H1 (cell line): ENCODE data around the gene PPIB. TPM values are rescaled to one million over a fixed set of nuclear protein-coding genes. Genes with fewer than 3 reads are reported as not detected.

ENCODE experiments used
- CTCF ChIA-PET: fragments of 300-600 bp; sonication (Branson Sonifier 250); formaldehyde crosslinking; loops from one replicate; lab custom pipeline; 2021; ENCODE audit not compliant: partially characterized antibody; lab: Charles Lee
- POLR2A ChIA-PET: fragments of 300-600 bp; sonication (Branson Sonifier 250); formaldehyde crosslinking; loops from one replicate; lab custom pipeline; 2021; ENCODE audit warnings: inconsistent platforms; ENCODE audit not compliant: partially characterized antibody; lab: Charles Lee
- DNase-seq, 2 experiments: peaks; one replicate each; pipeline versions ENCODE4 v3.0.0 to v3.0.0-alpha.2; 2010 to 2022; ENCODE audit warnings: low spot score in 2 of 2, low read depth in 1 of 2, mixed read lengths in 1 of 2
- FAIRE-seq: peaks from 2 replicates; lab custom pipeline; 2011; peaks lifted over from hg19 to GRCh38; lab: Jason Lieb, UNC
- H2AFZ ChIP-seq: 2 replicates; pipeline ENCODE4 v1.8.1; 2012; ENCODE audit warnings: low read length, inconsistent platforms
- H2AK5ac ChIP-seq: 2 replicates; pipeline ENCODE4 v1.6.1; 2013; ENCODE audit warnings: low read depth, low read length
- H2BK120ac ChIP-seq: replicated peaks from 2 replicates; pipeline ENCODE3; 2013; ENCODE audit warnings: low read depth, low read length, inconsistent platforms
- H2BK12ac ChIP-seq: 2 replicates; pipeline ENCODE4 v1.6.1; 2013; ENCODE audit warnings: low read depth, low read length
- H2BK15ac ChIP-seq: 2 replicates; pipeline ENCODE4 v1.6.1; 2013; ENCODE audit warnings: low read length
- H2BK20ac ChIP-seq: 2 replicates; pipeline ENCODE4 v1.6.1; 2013; ENCODE audit warnings: low read length
- H2BK5ac ChIP-seq: 2 replicates; pipeline ENCODE4 v1.6.1; 2013; ENCODE audit warnings: low read depth, low read length
- H3K14ac ChIP-seq: 2 replicates; pipeline ENCODE4 v1.6.1; 2013; ENCODE audit warnings: inconsistent platforms; ENCODE audit not compliant: insufficient read length
- H3K18ac ChIP-seq: 2 replicates; pipeline ENCODE4 v1.6.1; 2013; ENCODE audit warnings: low read length; ENCODE audit errors: extremely low read depth
- H3K23ac ChIP-seq: 2 replicates; pipeline ENCODE4 v1.6.1; 2013; ENCODE audit warnings: inconsistent platforms; ENCODE audit not compliant: insufficient read length
- H3K23me2 ChIP-seq: 2 replicates; pipeline ENCODE4 v1.6.1; 2013; ENCODE audit warnings: low read depth, low read length
- H3K27ac ChIP-seq: 2 replicates; pipeline ENCODE4 v1.6.1; 2011; ENCODE audit warnings: low read depth, low read length, inconsistent platforms
- H3K27me3 ChIP-seq, 4 experiments: replicated peaks in 1 of 4; 1 replicate in 1 of 4; 2 replicates in 3 of 4; pipeline versions ENCODE4 v1.6.1 to v1.8.1; 2011 to 2013; ENCODE audit warnings: low read length in 3 of 4, mild to moderate bottlenecking in 3 of 4, inconsistent platforms in 2 of 4, mixed read lengths in 2 of 4, moderate library complexity in 1 of 4; ENCODE audit not compliant: control insufficient read depth in 3 of 4, insufficient read depth in 3 of 4; ENCODE audit errors: extremely low read depth in 1 of 4
- H3K36me3 ChIP-seq, 4 experiments: 2 replicates each; pipeline versions ENCODE4 v1.6.1 to v1.8.1; 2011 to 2013; ENCODE audit warnings: mild to moderate bottlenecking in 4 of 4, low read length in 3 of 4, moderate library complexity in 2 of 4, control low read depth in 1 of 4, inconsistent platforms in 1 of 4; ENCODE audit not compliant: insufficient read depth in 4 of 4, control insufficient read depth in 2 of 4
- H3K4ac ChIP-seq: replicated peaks from 2 replicates; pipeline ENCODE3; 2013; ENCODE audit warnings: low read length, low read depth, mixed read lengths, inconsistent platforms; ENCODE audit not compliant: insufficient read length
- H3K4me1 ChIP-seq, 4 experiments: replicated peaks in 1 of 4; 1 replicate in 1 of 4; 2 replicates in 3 of 4; pipeline versions ENCODE4 v1.6.1 to v1.8.1; 2011 to 2013; ENCODE audit warnings: low read length in 3 of 4, inconsistent platforms in 2 of 4, mixed read lengths in 1 of 4; ENCODE audit not compliant: insufficient read depth in 4 of 4, control insufficient read depth in 3 of 4
- H3K4me2 ChIP-seq, 2 experiments: 2 replicates each; pipeline versions ENCODE4 v1.6.1 to v1.8.1; 2011 to 2013; ENCODE audit warnings: low read depth in 2 of 2, low read length in 2 of 2, control low read depth in 1 of 2, inconsistent platforms in 1 of 2, mild to moderate bottlenecking in 1 of 2; ENCODE audit not compliant: insufficient read depth in 1 of 2
- H3K4me3 ChIP-seq, 4 experiments: fragments of 200-600, 300-600 bp in 1 of 4; sonication (generic), shearing (Covaris generic), sonication (Bioruptor Twin) in 1 of 4; 2 replicates each; pipeline versions ENCODE4 v1.5.1 to v1.8.1; 2011 to 2016; ENCODE audit warnings: low read length in 4 of 4, low read depth in 3 of 4, control low read depth in 2 of 4, inconsistent platforms in 2 of 4, mild to moderate bottlenecking in 2 of 4, mixed read lengths in 1 of 4, moderate library complexity in 1 of 4; ENCODE audit not compliant: insufficient read depth in 2 of 4; ENCODE audit errors: extremely low read depth in 1 of 4
- H3K56ac ChIP-seq: replicated peaks from 2 replicates; pipeline ENCODE3; 2013; ENCODE audit warnings: low read depth, mild to moderate bottlenecking, mixed read lengths, low read length, inconsistent platforms; ENCODE audit not compliant: insufficient read length
- H3K79me1 ChIP-seq: 2 replicates; pipeline ENCODE4 v1.6.1; 2013; ENCODE audit warnings: low read depth, low read length, control low read depth
- H3K79me2 ChIP-seq, 2 experiments: 2 replicates each; pipeline versions ENCODE4 v1.6.1 to v1.8.1; 2012 to 2013; ENCODE audit warnings: low read length in 2 of 2, mild to moderate bottlenecking in 2 of 2, inconsistent platforms in 1 of 2; ENCODE audit not compliant: insufficient read depth in 2 of 2, control insufficient read depth in 1 of 2
- H3K9ac ChIP-seq, 4 experiments: replicated peaks in 1 of 4; 1 replicate in 1 of 4; 2 replicates in 3 of 4; pipeline versions ENCODE4 v1.6.1 to v1.8.1; 2011 to 2013; ENCODE audit warnings: low read depth in 3 of 4, low read length in 3 of 4, control low read depth in 2 of 4, mild to moderate bottlenecking in 2 of 4, moderate library complexity in 2 of 4, inconsistent platforms in 1 of 4; ENCODE audit errors: extremely low read depth in 1 of 4
- H3K9me3 ChIP-seq, 2 experiments: 2 replicates each; pipeline versions ENCODE4 v1.6.1 to v1.8.1; 2012 to 2013; ENCODE audit warnings: mild to moderate bottlenecking in 2 of 2, moderate library complexity in 2 of 2, control low read depth in 1 of 2, inconsistent platforms in 1 of 2, low read depth in 1 of 2, low read length in 1 of 2, mixed read lengths in 1 of 2; ENCODE audit not compliant: insufficient read depth in 2 of 2
- H4K20me1 ChIP-seq, 2 experiments: replicated peaks in 1 of 2; 2 replicates each; pipeline versions ENCODE3 to v1.8.1; 2011 to 2013; ENCODE audit warnings: inconsistent platforms in 2 of 2, low read length in 2 of 2, mild to moderate bottlenecking in 1 of 2; ENCODE audit not compliant: insufficient read depth in 2 of 2, control insufficient read depth in 1 of 2
- H4K5ac ChIP-seq: 2 replicates; pipeline ENCODE4 v1.6.1; 2013; ENCODE audit warnings: low read length, low read depth, mixed read lengths, inconsistent platforms; ENCODE audit not compliant: insufficient read length
- H4K8ac ChIP-seq: 2 replicates; pipeline ENCODE4 v1.8.0; 2013; ENCODE audit warnings: mild to moderate bottlenecking, moderate library complexity, low read length, inconsistent platforms; ENCODE audit not compliant: insufficient read depth; ENCODE audit errors: extremely low read depth
- H4K91ac ChIP-seq: replicated peaks from 2 replicates; pipeline ENCODE3; 2013; ENCODE audit warnings: low read length, mixed read lengths, inconsistent platforms; ENCODE audit not compliant: insufficient read length
- BRCA1 ChIP-seq: IDR thresholded peaks from 2 replicates; pipeline ENCODE4 v1.6.1; 2012; ENCODE audit warnings: low read depth, low read length, improper control_type of control experiment
- CTCF ChIP-seq, 3 experiments: IDR thresholded peaks; 1 replicate in 2 of 3; 2 replicates in 1 of 3; pipeline versions ENCODE4 v1.5.1 to v1.6.1; 2011; ENCODE audit warnings: low read length in 3 of 3, mild to moderate bottlenecking in 3 of 3, inconsistent platforms in 2 of 3, low read depth in 1 of 3, moderate library complexity in 1 of 3; ENCODE audit not compliant: insufficient read depth in 1 of 3; ENCODE audit errors: control extremely low read depth in 1 of 3
- EP300 ChIP-seq, 2 experiments: IDR thresholded peaks; 1 replicate in 1 of 2; 2 replicates in 1 of 2; pipeline ENCODE4 v1.6.1; 2011 to 2012; ENCODE audit warnings: low read depth in 2 of 2, low read length in 2 of 2, mild to moderate bottlenecking in 2 of 2, borderline replicate concordance in 1 of 2, inconsistent platforms in 1 of 2, moderate library complexity in 1 of 2
- GTF2F1 ChIP-seq: IDR thresholded peaks from 2 replicates; pipeline ENCODE4 v1.6.1; 2012; ENCODE audit warnings: low read depth, low read length, improper control_type of control experiment, borderline replicate concordance
- HDAC6 ChIP-seq: IDR thresholded peaks from one replicate; pipeline ENCODE4 v1.7.1; 2012; ENCODE audit warnings: low read depth, mild to moderate bottlenecking, inconsistent platforms, low read length, moderate library complexity
- MAFK ChIP-seq: IDR thresholded peaks from 2 replicates; pipeline ENCODE4 v1.6.1; 2012; ENCODE audit warnings: low read depth, mild to moderate bottlenecking, improper control_type of control experiment, low read length
- NANOG ChIP-seq: IDR thresholded peaks from 2 replicates; pipeline ENCODE4 v1.6.1; 2011; ENCODE audit warnings: low read length, low read depth, mild to moderate bottlenecking, inconsistent platforms; ENCODE audit not compliant: insufficient read depth, poor library complexity, severe bottlenecking
- RNF2 ChIP-seq: fragments of 200-900, 300-1000 bp; sonication (generic); IDR thresholded peaks from 2 replicates; pipeline ENCODE4 v1.7.1; 2016; ENCODE audit warnings: borderline replicate concordance, low read depth, mild to moderate bottlenecking, antibody characterized with exemption, low read length; ENCODE audit not compliant: poor library complexity, severe bottlenecking; ENCODE audit errors: missing control alignments
- TAF1 ChIP-seq: IDR thresholded peaks from 2 replicates; pipeline ENCODE4 v1.6.1; 2011; ENCODE audit warnings: mild to moderate bottlenecking, low read depth, low read length
- WGBS, 2 experiments: shearing (Covaris generic) in 1 of 2; methylation state at CpG; one replicate each; pipeline versions ENCODE4 v1.1.6 to v1.1.7; 2013 to 2015; ENCODE audit warnings: low lambda C conversion rate in 2 of 2, mixed read lengths in 2 of 2, inconsistent platforms in 1 of 2, low coverage in 1 of 2, missing lambda C conversion rate in 1 of 2; ENCODE audit not compliant: insufficient replicate concordance in 2 of 2, insufficient coverage in 1 of 2, insufficient read length in 1 of 2; ENCODE audit errors: extremely low coverage in 1 of 2, missing lambda C conversion rate in 1 of 2; 5-methylcytosine and 5-hydroxymethylcytosine counted together
- polyA plus RNA-seq, 7 experiments: library from polyadenylated mRNA; depleted of rRNA in 3 of 7; stranded (reverse) in 5 of 7; unstranded in 2 of 7; fragments of >200 nt in 5 of 7; fragments of 200-250 nt in 2 of 7; gene quantifications; 1 replicate in 5 of 7; 2 replicates in 1 of 7; 4 replicates in 1 of 7; pipeline versions ENCODE4 v1.2.1 to v1.2.3, GENCODE V29; 2011 to 2013; ENCODE audit warnings: missing spikeins in 2 of 7, mixed read lengths in 2 of 7
- total RNA-seq: library from RNA; stranded (reverse); fragmentation: NEBNext Ultra II Directional; extraction: Animal tissue kit (Norgen Biotek cat#: 25700); gene quantifications from 2 replicates; pipeline ENCODE4 v1.2.1, GENCODE V29; 2021

Gene PPIB
- total and polyA plus RNA-seq, 2 of the 8 experiments (the other 6 are each of a cell fraction or from before 2014, with no cell fraction given): 558 to 579 TPM

GRCh38 chr15:64148581-64148980 lies 14.2 kb downstream of the PPIB start:
- no peak overlapping the region for H3K9ac ChIP-seq

More at GRCh38 chr15:64148581-64148980, 14.2 kb downstream of the PPIB start:
- no peak overlapping the region for H3K4ac ChIP-seq
- H3K9me3 ChIP-seq: no peaks in the 10 kb centered on the region
- peaks cover 9% of the 10 kb centered on the region; the same call in 1 of the 2 replicates for H3K23me2 ChIP-seq
- H4K5ac ChIP-seq: no peak overlapping the region
- 80% methylated on average over 3 of the region's 3 CpGs; no CpG with 5 or more reads in 1 of the 2 experiments for WGBS, 2 experiments
- peaks cover 2 to 3% of the 10 kb centered on the region in 2 experiments for H4K20me1 ChIP-seq
- H3K4me1 ChIP-seq: peaks cover 0 to 8% (median 6%) of the 10 kb centered on the region in 4 experiments; a peak in 6 of 7 replicates
- POLR2A ChIA-PET: interaction anchor here (2.3 kb wide), 1 partner anchor 9 kb away, joined by 7 read pairs; no protein-coding TSS in a partner anchor
- no peak for DNase-seq
- H2BK5ac ChIP-seq: no peak overlapping the region
- H3K27me3 ChIP-seq: peaks cover 0 to 18% (median 14%) of the 10 kb centered on the region in 4 experiments; a peak in 5 of 7 replicates
- no peak overlapping the region for H2AFZ ChIP-seq
- no peak overlapping the region for H3K4me3 ChIP-seq
- no peak overlapping the region for H4K91ac ChIP-seq
- H3K79me2 ChIP-seq: no peaks in the 10 kb centered on the region
- H3K79me1 ChIP-seq: no peaks in the 10 kb centered on the region
- no peak for FAIRE-seq
- no peaks in the 10 kb centered on the region for H3K36me3 ChIP-seq
- H2BK15ac ChIP-seq: no peak overlapping the region
- no peak for TF ChIP-seq MAFK
- no peak for TF ChIP-seq GTF2F1
- TF ChIP-seq HDAC6: no peak
- no peak for TF ChIP-seq TAF1
- TF ChIP-seq EP300 (IDR thresholded peaks at IDR 0.05; ENCODE audit: borderline replicate concordance in 1 of 2, low read depth in 2 of 2, low read length in 2 of 2): no peak
- no peak for TF ChIP-seq RNF2
- TF ChIP-seq NANOG: no peak
- no peak for TF ChIP-seq BRCA1
- TF ChIP-seq CTCF (IDR thresholded peaks at IDR 0.05; ENCODE audit: control extremely low read depth in 1 of 3, insufficient read depth in 1 of 3, low read depth in 1 of 3, low read length in 3 of 3): no peak
- no peak overlapping the region for H2BK120ac ChIP-seq
- no peak overlapping the region for H3K14ac ChIP-seq
- H3K23ac ChIP-seq: no peak overlapping the region
- no peak overlapping the region for H2BK20ac ChIP-seq
- no peak overlapping the region for H3K56ac ChIP-seq
- CTCF ChIA-PET: interaction anchor here (0.7 to 2.6 kb wide), 5 partner anchors 11 to 884 kb away, joined by 3 to 10 read pairs (median 3); no protein-coding TSS in a partner anchor
- no peak overlapping the region for H3K18ac ChIP-seq
- no peak overlapping the region for H2AK5ac ChIP-seq
- no peak overlapping the region for H3K27ac ChIP-seq
- H2BK12ac ChIP-seq: no peak overlapping the region
- no peak overlapping the region for H3K4me2 ChIP-seq
- H4K8ac ChIP-seq: no peak overlapping the region
